HG03045 (cell line): Measurements from ENCODE around the gene ADGRD2.

Source experiments
- ATAC-seq: cut with Tn5 transposase; IDR thresholded peaks from one replicate; pipeline ENCODE4 v1.9.1; 2021; ENCODE audit warnings: mild to moderate bottlenecking, moderate library complexity; ENCODE audit not compliant: unreplicated experiment

Gene ADGRD2

GRCh38 chr9:124495126-124496074, 45.1 kb downstream of the ADGRD2 start:
- ATAC-seq: no peak

GRCh38 chr9:124496075-124496449, 45.8 kb downstream of the ADGRD2 start:
- ATAC-seq: no peak

DNA sequence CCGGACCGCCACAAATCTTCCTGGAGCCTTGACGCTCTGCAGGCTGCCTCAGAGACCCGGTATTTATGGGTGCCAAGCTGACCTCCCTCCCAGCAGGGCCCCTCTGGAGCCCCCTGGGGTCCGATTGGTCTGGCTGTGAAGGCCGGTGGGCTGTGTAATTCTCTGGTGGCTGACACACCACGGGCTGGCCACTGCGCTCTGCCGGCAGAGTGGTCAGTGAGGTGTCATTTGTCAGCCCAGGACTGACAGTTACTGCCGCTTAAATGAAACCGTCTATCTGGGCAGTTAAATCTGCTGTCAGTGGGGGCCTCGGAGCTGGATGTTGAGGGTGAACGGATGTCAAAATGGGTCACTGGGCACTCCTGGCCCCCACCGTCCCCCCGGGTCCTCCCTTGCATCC, 46.2 kb downstream of the ADGRD2 start:
- ATAC-seq: no peak

GRCh38 chr9:124497441-124497840, 47.2 kb downstream of the ADGRD2 start:
- no peak for ATAC-seq

- no peak for ATAC-seq
Observed at GRCh38 chr9:124498040-124498439, 47.8 kb downstream of the ADGRD2 start.

- ATAC-seq: no peak
Observed at GRCh38 chr9:124498499-124499146, 48.4 kb downstream of the ADGRD2 start.

DNA sequence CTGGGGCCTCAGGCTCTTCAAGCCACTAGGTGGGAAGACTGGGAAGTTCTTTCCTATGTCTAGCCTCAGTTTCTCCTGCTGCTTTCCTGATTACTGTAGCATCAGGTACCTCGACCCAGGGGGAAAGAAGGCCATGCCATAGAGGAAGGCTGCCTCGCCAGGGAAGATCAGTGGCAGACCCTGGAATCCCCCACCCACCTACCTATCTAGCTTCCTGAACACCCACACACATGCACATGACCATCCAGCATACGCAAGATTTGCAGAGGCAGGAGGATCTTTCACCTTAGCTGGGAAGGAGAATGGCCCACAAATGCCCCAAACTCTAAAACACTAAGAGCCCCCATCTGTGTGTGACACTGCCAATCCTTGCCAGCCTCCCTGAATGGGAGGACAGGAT, 49.0 kb downstream of the ADGRD2 start:
- no peak for ATAC-seq

DNA sequence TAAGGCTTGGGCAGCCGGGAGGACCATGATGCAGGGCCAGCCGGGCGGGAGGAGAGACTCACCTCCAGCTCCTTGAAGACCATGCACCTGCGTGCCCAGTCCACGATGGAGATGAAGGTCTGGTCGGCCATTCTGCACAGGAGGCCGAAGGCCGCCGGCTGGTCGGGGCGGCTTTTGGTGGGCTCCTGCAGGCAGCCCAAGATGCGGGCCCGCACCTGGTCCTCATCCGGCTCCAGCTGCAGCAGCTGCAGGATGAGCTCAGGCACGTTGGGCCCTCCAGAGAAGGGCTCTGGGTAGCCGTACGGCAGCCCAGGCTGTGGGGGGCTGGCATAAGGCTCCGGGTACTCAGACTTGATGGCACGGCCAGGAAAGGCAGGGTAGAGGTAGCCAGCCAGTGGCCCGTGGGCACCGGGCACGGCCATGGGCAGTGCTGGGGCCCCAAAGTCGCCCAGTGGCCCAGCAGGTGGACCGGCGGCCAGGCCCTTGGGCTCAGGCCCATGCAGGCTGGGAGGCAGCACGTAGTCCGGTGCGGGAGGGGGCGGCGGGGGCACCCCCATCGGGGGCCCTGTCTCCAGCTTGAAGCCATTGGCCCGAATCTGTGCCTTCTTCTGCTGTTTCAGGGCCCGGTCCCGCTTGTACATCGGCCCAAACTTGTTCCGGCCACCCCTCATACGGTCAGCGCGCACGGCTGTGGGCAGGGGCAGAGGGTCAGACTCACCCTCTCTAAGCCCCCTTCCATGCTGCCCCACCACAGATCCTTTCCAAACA, 50.0 kb downstream of the ADGRD2 start:
- no peak for ATAC-seq

DNA sequence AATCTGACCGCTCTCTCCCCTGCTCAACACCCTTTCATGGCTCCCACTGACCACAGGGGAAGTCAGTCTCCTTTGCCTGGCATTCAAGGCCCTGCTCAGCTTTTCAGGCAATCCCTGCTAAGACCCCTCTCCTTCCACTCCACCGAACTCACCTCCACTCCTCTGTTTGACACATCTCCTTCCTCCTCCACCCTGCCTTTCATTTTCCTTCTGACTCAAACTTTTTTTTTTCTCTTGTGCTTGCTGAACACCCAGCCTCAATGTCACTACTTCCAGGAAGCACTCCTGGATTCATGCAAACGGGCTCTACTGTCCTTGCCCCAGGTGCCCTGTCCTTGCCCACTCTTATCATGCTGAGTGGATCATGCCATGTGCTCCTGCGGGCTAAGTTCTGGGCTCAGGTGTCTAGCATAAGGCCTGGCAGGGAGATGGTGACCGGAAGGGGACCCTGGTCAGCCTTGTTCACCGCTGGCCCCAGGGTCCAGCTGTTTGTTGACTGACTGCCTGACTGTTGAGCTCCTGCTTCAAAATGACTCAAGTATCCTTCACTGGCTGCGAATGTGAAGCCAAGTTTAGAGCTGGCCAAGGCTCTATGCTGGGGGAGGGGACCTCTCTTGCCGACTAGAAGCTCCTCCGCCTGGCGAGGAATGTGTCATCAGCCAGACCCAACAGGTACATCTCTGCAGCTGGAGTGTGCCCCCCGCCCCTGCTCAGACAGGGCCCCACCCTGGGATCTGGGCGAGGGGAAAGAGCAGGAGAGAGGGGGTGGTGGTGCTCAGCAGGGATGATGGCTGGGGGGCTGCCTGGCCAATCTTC, 50.8 kb downstream of the ADGRD2 start:
- no peak for ATAC-seq

DNA sequence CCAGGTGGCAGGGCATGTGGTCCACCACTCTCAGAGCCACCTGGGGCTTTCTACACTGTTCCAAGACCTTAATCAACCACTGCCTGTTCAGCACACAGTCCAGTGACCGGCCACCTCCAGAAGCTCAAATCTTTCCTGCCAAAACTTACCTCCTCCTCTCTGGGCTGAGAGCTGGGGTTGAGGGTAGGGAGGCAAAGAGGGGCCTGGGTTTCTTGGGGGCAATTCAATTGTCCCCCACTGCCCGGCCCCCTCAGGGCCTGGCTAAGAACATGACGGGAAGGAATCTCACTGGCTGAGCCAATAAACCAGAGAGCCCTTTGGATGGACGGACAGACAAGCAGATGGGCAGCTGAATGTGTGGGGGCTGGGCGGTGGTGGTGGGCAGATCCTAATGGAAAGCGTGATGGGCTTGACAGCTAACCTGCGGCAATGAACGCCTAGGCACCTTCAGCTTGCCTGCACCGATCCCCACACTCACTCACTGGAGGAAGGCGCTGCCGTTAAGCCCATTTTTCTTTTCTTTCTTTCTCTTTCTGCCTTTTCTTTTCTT, 51.6 kb downstream of the ADGRD2 start:
- no peak for ATAC-seq

- ATAC-seq: no peak
Observed at GRCh38 chr9:124502711-124503702, 52.8 kb downstream of the ADGRD2 start.

DNA sequence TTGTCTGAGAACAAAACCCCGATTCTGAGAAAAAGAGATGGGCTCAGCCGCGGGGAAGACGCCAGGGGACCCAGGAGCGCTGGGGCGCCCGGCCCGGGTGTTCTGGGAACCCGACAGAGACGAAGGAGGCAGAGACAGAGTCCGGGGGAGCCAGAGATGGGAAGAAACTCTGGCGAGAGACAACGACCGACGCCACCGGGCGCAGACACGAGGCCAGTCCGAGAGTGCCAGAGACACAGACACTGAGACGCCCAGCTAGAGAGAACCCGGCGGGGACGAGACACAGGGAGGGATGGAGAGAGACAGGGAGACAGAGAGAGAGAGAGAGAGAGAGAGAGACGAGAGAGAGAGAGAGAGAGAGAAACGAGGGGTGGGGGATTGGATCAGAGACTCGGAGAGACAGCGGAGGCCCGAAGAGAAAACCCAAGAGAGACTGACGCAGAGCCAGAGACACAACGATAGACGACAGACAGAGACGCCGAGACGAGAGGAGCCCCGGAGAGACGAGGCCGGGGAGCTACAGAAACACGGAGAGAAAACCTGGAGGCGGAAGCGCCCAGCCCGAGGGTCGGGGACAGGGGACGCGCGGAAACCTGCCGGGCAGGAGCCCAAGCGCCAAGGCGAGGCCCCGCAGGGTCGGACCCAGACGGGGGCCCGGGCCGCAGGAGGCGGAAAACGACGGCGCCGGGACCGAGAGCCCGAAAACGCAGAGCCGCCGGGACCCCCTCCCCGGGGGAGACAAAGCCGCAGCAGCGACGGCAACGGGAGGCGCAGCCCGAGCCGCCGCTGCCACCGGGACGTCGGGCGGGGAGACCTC, 53.7 kb downstream of the ADGRD2 start:
- no peak for ATAC-seq

GRCh38 chr9:124504530-124505005, 54.3 kb downstream of the ADGRD2 start:
- no peak for ATAC-seq

GRCh38 chr9:124505006-124505900, 55.0 kb downstream of the ADGRD2 start:
- no peak for ATAC-seq

DNA sequence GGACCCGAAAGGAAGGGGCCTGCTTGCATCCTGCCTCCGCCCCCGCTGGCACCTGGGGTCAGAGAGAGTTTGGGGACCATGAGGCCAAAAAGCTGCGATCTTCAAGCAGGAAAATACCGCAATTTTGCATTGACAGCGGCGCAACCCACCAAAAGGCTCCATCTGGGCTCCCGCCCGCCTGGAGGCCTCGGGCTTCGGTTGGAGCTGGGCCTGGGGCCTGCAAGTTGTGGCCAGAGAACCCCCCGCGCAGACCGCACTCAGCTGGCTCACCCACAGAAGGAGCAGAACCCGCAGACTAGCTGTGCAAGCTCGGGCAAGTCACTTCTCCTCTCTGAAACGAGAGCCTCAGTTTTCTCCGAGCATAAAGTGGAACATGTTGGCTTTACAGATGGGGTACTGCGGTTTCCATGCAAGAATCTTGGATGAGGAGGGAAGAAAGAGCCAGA, 55.7 kb downstream of the ADGRD2 start:
- no peak for ATAC-seq

DNA sequence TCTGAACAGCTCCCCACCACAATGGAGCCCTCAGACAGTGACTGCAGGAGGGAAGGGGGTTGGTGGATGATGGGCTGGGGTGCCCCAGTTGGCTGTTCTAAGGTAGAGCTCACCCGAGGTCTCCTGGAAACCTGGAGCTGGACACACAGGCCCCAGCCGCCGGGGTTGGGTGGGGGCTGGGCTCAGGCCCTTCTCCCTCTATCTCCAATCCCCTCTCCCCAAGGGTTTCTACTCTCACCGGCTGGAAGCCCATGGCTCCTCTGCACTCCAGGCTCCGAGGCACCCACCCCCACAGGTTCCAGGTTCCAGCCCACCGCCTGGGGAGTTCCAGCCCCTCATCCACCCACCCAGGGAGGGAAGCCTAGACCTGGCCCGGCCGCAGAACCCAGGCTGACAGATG, 56.2 kb downstream of the ADGRD2 start:
- no peak for ATAC-seq
